ENCODE results near the gene ABI1. TPM values are rescaled to one million over a fixed set of nuclear protein-coding genes. Genes with fewer than 3 reads are reported as not detected.

The ABI1 gene
- total RNA-seq, 4 donors from 2014 or later, result 51.4 to 67.1 (median 63.3) TPM

DNA sequence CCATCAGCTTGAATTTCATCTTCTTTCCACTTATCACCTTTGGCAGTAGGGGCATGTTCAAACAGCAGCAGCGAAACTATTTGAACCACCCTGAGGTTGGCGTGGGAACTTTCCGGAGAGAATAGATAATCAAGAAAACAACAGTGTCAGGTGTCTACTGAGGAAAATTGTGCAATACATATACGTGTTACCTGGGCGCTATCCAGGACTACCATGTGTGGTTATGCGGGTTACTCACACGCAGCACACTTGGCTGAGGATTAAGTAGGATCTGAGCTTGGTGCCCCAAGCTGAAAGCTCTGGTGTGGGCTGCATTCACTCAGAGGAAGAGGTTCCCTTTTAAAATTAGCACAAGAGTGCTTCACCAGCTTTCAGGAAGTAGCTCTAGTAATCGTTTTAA, 8.8 kb upstream of the ABI1 start:
- no peak for DNase-seq
- intact Hi-C loops (cut with DNase I), result no loop called here
- 22 to 38% methylated on average over 6 to 8 of the region's 8 CpGs for WGBS, 2 donors
- H3K36me3 ChIP-seq, result no peaks in the 10 kb centered on the region
- H3K27me3 ChIP-seq, result no peaks in the 10 kb centered on the region
- no peaks in the 10 kb centered on the region for H3K9me3 ChIP-seq
- no peak for TF ChIP-seq POLR2A (IDR thresholded peaks at IDR 0.05)
- peak in 1 of 6 experiments; percentile 14 for TF ChIP-seq CTCF (IDR thresholded peaks at IDR 0.05)
- peaks cover 0 to 17% (median 0%) of the 10 kb centered on the region in 3 donors for H3K4me1 ChIP-seq
- no peak overlapping the region for H3K4me3 ChIP-seq
- H3K27ac ChIP-seq, result peak overlapping the region; percentile 14 to 67 (median 38)

GRCh38 chr10:26863351-26864076, 2.8 kb upstream of the ABI1 start:
- no peak overlapping the region for H3K4me3 ChIP-seq
- 50 to 81% methylated on average over 3 of the region's 3 CpGs for WGBS, 2 donors
- DNase-seq, result no peak
- no peaks in the 10 kb centered on the region for H3K27me3 ChIP-seq
- H3K4me1 ChIP-seq, result peaks cover 0 to 26% (median 5%) of the 10 kb centered on the region in 3 donors
- H3K36me3 ChIP-seq, result no peaks in the 10 kb centered on the region
- intact Hi-C loops (cut with DNase I), result no loop called here
- H3K27ac ChIP-seq, result no peak overlapping the region
- no peaks in the 10 kb centered on the region for H3K9me3 ChIP-seq
- TF ChIP-seq POLR2A (IDR thresholded peaks at IDR 0.05), result no peak
- no peak for TF ChIP-seq CTCF (IDR thresholded peaks at IDR 0.05)

DNA sequence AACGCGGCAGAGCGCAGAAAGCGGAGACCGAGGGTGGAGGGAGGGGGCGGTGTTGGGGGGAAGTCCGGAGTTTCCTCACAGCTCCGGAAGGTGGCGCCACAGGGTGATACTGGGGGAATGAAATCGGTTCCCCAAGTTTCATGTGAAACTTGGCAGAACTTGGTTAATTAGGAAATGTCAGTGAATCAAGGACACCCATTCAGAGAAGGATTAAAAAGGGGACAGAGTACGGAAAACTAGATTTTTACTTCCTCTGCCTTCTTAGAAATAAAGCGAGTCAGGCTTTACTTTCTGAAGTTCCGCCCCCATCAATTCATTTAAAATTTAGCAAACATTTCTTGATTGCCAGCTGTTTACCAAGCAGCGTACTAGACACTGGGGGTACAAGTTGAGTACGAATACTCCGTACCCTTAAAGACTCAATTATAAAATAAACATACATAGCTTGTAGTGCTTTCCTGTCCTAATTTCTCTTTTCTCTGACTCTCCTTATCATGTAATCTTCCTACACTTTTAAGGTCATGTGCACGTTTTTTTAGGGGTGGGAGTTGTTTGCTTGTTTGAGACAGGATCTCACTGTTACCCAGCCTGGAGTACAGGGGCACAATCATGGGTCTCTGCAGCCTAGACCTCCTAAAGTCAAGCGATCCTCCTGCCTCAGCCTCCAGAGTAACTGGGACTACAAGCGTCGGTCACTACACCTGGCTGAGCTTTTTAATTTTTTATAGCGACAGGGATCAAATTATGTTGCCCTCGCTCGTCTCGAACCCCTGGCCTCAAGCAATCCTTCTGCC, 644 bp upstream of the ABI1 start:
- WGBS, 2 donors, result 40 to 45% methylated on average over 18 to 21 of the region's 24 CpGs
- Histone ChIP-seq H3K4me3 (peak overlapping the region in 3 of 4 donors; percentile 21 to 94 (median 90)), H3K27me3 (no peaks in the 10 kb centered on the region), H3K9me3 (no peaks in the 10 kb centered on the region), H3K4me1 (peaks cover 9 to 47% (median 17%) of the 10 kb centered on the region in 3 donors), H3K36me3 (no peaks in the 10 kb centered on the region), H3K27ac (peak overlapping the region in 3 of 4 donors; percentile 52 to 77 (median 72))
- no peak for DNase-seq
- intact Hi-C loops (cut with DNase I), result no loop called here
- no peak for TF ChIP-seq POLR2A (IDR thresholded peaks at IDR 0.05)
- peak; percentile 29 to 88 (median 52) for TF ChIP-seq CTCF (IDR thresholded peaks at IDR 0.05)

- Histone ChIP-seq H3K4me3 (peak overlapping the region; percentile 62 to 94 (median 80)), H3K27me3 (no peaks in the 10 kb centered on the region), H3K9me3 (no peaks in the 10 kb centered on the region), H3K27ac (peak overlapping the region; percentile 97 to 99 (median 98)), H3K4me1 (peaks cover 14 to 60% (median 22%) of the 10 kb centered on the region in 3 donors), H3K36me3 (no peaks in the 10 kb centered on the region)
- peak; percentile 34 for DNase-seq
- intact Hi-C loops (cut with DNase I), result no loop called here
- TF ChIP-seq CTCF (IDR thresholded peaks at IDR 0.05) (no peak), POLR2A (IDR thresholded peaks at IDR 0.05) (peak in 2 of 4 donors; percentile 27 to 55)
- 2 to 3% methylated on average over 4 to 12 of the region's 24 CpGs for WGBS, 2 donors
Measured at GRCh38 chr10:26860102-26860442, 686 bp downstream of the ABI1 start.
